Small intestine (tissue), 7 donors: Measurements from ENCODE around the gene CAMK2D. TPM values are rescaled to one million over a fixed set of nuclear protein-coding genes. Genes with fewer than 3 reads are reported as not detected.

ENCODE experiments used
- DNase-seq, 2 donors: peaks; one replicate each; pipeline versions ENCODE4 v3.0.0 to v3.0.0-alpha.2; 2013
- FAIRE-seq: peaks from 2 replicates; lab custom pipeline; 2012; peaks lifted over from hg19 to GRCh38; lab: Jason Lieb, UNC
- H3K27ac ChIP-seq, 3 donors: one replicate each; pipeline ENCODE4 v1.5.1; 2013; ENCODE audit warnings: low read length in 2 of 3, mild to moderate bottlenecking in 2 of 3, control low read depth in 1 of 3, inconsistent platforms in 1 of 3, low read depth in 1 of 3, moderate library complexity in 1 of 3
- H3K27me3 ChIP-seq, 3 donors: one replicate each; pipeline ENCODE4 v1.6.1; 2013; ENCODE audit warnings: low read length in 3 of 3, inconsistent platforms in 1 of 3; ENCODE audit not compliant: control insufficient read depth in 3 of 3, insufficient read depth in 3 of 3
- H3K36me3 ChIP-seq, 3 donors: one replicate each; pipeline ENCODE4 v1.6.1; 2013; ENCODE audit warnings: low read length in 3 of 3, inconsistent platforms in 1 of 3, low read depth in 1 of 3, mild to moderate bottlenecking in 1 of 3, moderate library complexity in 1 of 3; ENCODE audit not compliant: control insufficient read depth in 3 of 3, insufficient read depth in 2 of 3
- H3K4me1 ChIP-seq, 3 donors: one replicate each; pipeline ENCODE4 v1.6.1; 2013; ENCODE audit warnings: low read length in 2 of 3, inconsistent platforms in 1 of 3, low read depth in 1 of 3, mild to moderate bottlenecking in 1 of 3, moderate library complexity in 1 of 3; ENCODE audit not compliant: control insufficient read depth in 3 of 3, insufficient read depth in 2 of 3
- H3K4me3 ChIP-seq, 3 donors: one replicate each; pipeline ENCODE4 v1.5.1; 2013; ENCODE audit warnings: low read length in 3 of 3, control low read depth in 1 of 3, inconsistent platforms in 1 of 3, low read depth in 1 of 3, mild to moderate bottlenecking in 1 of 3, moderate library complexity in 1 of 3
- H3K9me3 ChIP-seq, 2 donors: one replicate each; pipeline ENCODE4 v1.6.1; 2013; ENCODE audit warnings: low read depth in 1 of 2, low read length in 1 of 2; ENCODE audit not compliant: control insufficient read depth in 2 of 2, insufficient read depth in 1 of 2
- WGBS, 3 donors: extraction: QIAGEN DNeasy Blood & Tissue Kit; methylation state at CpG; one replicate each; pipeline ENCODE4 v1.1.7; 2013; 5-methylcytosine and 5-hydroxymethylcytosine counted together
- polyA plus RNA-seq, 4 donors: library from polyadenylated mRNA; stranded (reverse) in 3 of 4; unstranded in 1 of 4; fragments of 200-250 nt in 3 of 4; fragments of 120-200 nt in 1 of 4; gene quantifications; one replicate each; pipeline versions ENCODE4 v1.2.1 to v1.2.3, GENCODE V29; 2013
- donor health status: healthy with polysubstance abuse.
- donor health status: control.
- donor health status: control.
- donor health status: Bipolar disorder and iron deficiency.
- donor health status: healthy.

The CAMK2D gene
- polyA plus RNA-seq, 4 donors = 21.1 to 81.1 (median 24.0) TPM

GRCh38 chr4:113785781-113786180 is 24.2 kb upstream of the CAMK2D start:
- Histone ChIP-seq H3K27ac (no peak overlapping the region), H3K36me3 (no peaks in the 10 kb centered on the region), H3K27me3 (no peaks in the 10 kb centered on the region), H3K9me3 (peaks cover 0 to under 1% of the 10 kb centered on the region in 2 donors), H3K4me1 (no peaks in the 10 kb centered on the region), H3K4me3 (no peak overlapping the region)
- 83 to 93% (median 85%) methylated on average over 2 of the region's 2 CpGs for WGBS, 3 donors
- DNase-seq = no peak
- no peak for FAIRE-seq

- peak; percentile 10 for FAIRE-seq
- WGBS, 3 donors = 69 to 76% (median 69%) methylated on average over 2 of the region's 2 CpGs
- Histone ChIP-seq H3K9me3 (no peaks in the 10 kb centered on the region), H3K36me3 (no peaks in the 10 kb centered on the region), H3K27ac (no peak overlapping the region), H3K27me3 (no peaks in the 10 kb centered on the region), H3K4me3 (no peak overlapping the region), H3K4me1 (no peaks in the 10 kb centered on the region)
- DNase-seq = peak in 1 of 2 donors; percentile 7
These were observed 23.1 kb upstream of the CAMK2D start for GRCh38 chr4:113784497-113785250.

- FAIRE-seq (no peak), DNase-seq (no peak)
- WGBS, 3 donors = 78 to 93% (median 89%) methylated on average over 6 of the region's 6 CpGs
- Histone ChIP-seq H3K9me3 (no peaks in the 10 kb centered on the region), H3K27me3 (no peaks in the 10 kb centered on the region), H3K4me3 (no peak overlapping the region), H3K36me3 (no peaks in the 10 kb centered on the region), H3K4me1 (no peaks in the 10 kb centered on the region), H3K27ac (no peak overlapping the region)
These were observed 22.2 kb upstream of the CAMK2D start for GRCh38 chr4:113783701-113784100.

GRCh38 chr4:113783289-113783688 is 21.8 kb upstream of the CAMK2D start:
- FAIRE-seq = no peak
- no peaks in the 10 kb centered on the region for H3K9me3 ChIP-seq

GRCh38 chr4:113781439-113782040 is 20.0 kb upstream of the CAMK2D start:
- DNase-seq (peak in 1 of 2 donors; percentile 19), FAIRE-seq (peak; percentile 89)
- Histone ChIP-seq H3K36me3 (no peaks in the 10 kb centered on the region), H3K27ac (no peak overlapping the region), H3K27me3 (no peaks in the 10 kb centered on the region), H3K4me3 (no peak overlapping the region), H3K9me3 (no peaks in the 10 kb centered on the region), H3K4me1 (no peaks in the 10 kb centered on the region)
- 1 to 7% (median 5%) methylated on average over 2 of the region's 2 CpGs for WGBS, 3 donors

More at GRCh38 chr4:113783289-113783688, 21.8 kb upstream of the CAMK2D start:
- 85 to 99% (median 90%) methylated on average over 2 of the region's 2 CpGs for WGBS, 3 donors
- no peaks in the 10 kb centered on the region for H3K27me3 ChIP-seq
- H3K4me3 ChIP-seq = no peak overlapping the region
- no peak overlapping the region for H3K27ac ChIP-seq
- DNase-seq = no peak
- H3K36me3 ChIP-seq = no peaks in the 10 kb centered on the region
- no peaks in the 10 kb centered on the region for H3K4me1 ChIP-seq

GRCh38 chr4:113776679-113777078 is 15.1 kb upstream of the CAMK2D start:
- DNase-seq (no peak), FAIRE-seq (no peak)
- WGBS, 3 donors = 93 to 98% (median 96%) methylated on average over 11 of the region's 11 CpGs
- no peaks in the 10 kb centered on the region for H3K27me3 ChIP-seq
- no peak overlapping the region for H3K4me3 ChIP-seq
- no peak overlapping the region for H3K27ac ChIP-seq
- peaks cover 0 to 11% of the 10 kb centered on the region in 2 donors for H3K9me3 ChIP-seq
- no peaks in the 10 kb centered on the region for H3K36me3 ChIP-seq
- no peaks in the 10 kb centered on the region for H3K4me1 ChIP-seq

- WGBS, 3 donors = 76 to 78% (median 77%) methylated on average over 4 of the region's 4 CpGs
- no peak overlapping the region for H3K27ac ChIP-seq
- FAIRE-seq = no peak
- no peak for DNase-seq
- no peaks in the 10 kb centered on the region for H3K36me3 ChIP-seq
- H3K9me3 ChIP-seq = peaks cover 0 to 11% of the 10 kb centered on the region in 2 donors
- H3K4me1 ChIP-seq = no peaks in the 10 kb centered on the region
- H3K4me3 ChIP-seq = no peak overlapping the region
- no peaks in the 10 kb centered on the region for H3K27me3 ChIP-seq
These were observed 14.5 kb upstream of the CAMK2D start for GRCh38 chr4:113776016-113776415.

- Histone ChIP-seq H3K4me3 (no peak overlapping the region), H3K4me1 (no peaks in the 10 kb centered on the region), H3K27ac (no peak overlapping the region), H3K27me3 (no peaks in the 10 kb centered on the region), H3K36me3 (no peaks in the 10 kb centered on the region), H3K9me3 (peaks cover 0 to 11% of the 10 kb centered on the region in 2 donors)
- WGBS, 3 donors = 76 to 79% (median 76%) methylated on average over 3 of the region's 3 CpGs
- DNase-seq (no peak), FAIRE-seq (no peak)
These were observed 12.2 kb upstream of the CAMK2D start for GRCh38 chr4:113773756-113774155.
